HepG2 (cell line): Measurements from ENCODE around the gene NYNRIN. TPM values are rescaled to one million over a fixed set of nuclear protein-coding genes. Genes with fewer than 3 reads are reported as not detected.

Experiments used
- ATF5 ChIP-seq: sonication (generic); formaldehyde crosslinking; IDR thresholded peaks from 2 replicates; pipeline ENCODE4 v1.4.0; 2020; ENCODE audit warnings: mild to moderate bottlenecking, low read depth, missing genetic modification reagents
- CBX1 ChIP-seq: IDR thresholded peaks from one replicate; pipeline ENCODE4 v1.6.1; 2016; ENCODE audit warnings: antibody characterized with exemption, low read depth
- CENPT ChIP-seq: sonication (generic); formaldehyde crosslinking; IDR thresholded peaks from 2 replicates; pipeline ENCODE4 v1.8.0; 2022; ENCODE audit warnings: low read depth, mild to moderate bottlenecking, moderate library complexity, missing genetic modification reagents
- GPN1 ChIP-seq: sonication (generic); formaldehyde crosslinking; IDR thresholded peaks from 2 replicates; pipeline ENCODE4 v1.5.1; 2020; ENCODE audit warnings: missing genetic modification reagents, borderline replicate concordance
- HMGXB4 ChIP-seq, 2 experiments: sonication (generic) in 1 of 2; formaldehyde crosslinking in 1 of 2; IDR thresholded peaks; 2 replicates each; pipeline versions ENCODE4 v1.4.0 to v1.6.1; 2018 to 2020; ENCODE audit warnings: missing genetic modification reagents in 2 of 2, borderline replicate concordance in 1 of 2, low read depth in 1 of 2, mild to moderate bottlenecking in 1 of 2, missing biosample characterization in 1 of 2
- JUND ChIP-seq: sonication (generic); formaldehyde crosslinking; IDR thresholded peaks from 2 replicates; pipeline ENCODE4 v1.8.0; 2022; ENCODE audit warnings: mild to moderate bottlenecking, missing genetic modification reagents
- PCBP1 ChIP-seq: fragments of 200-400 bp; formaldehyde crosslinking; IDR thresholded peaks from 2 replicates; pipeline ENCODE4 v1.6.1; 2017; ENCODE audit warnings: mild to moderate bottlenecking, low read depth, low read length, borderline replicate concordance
- PRDM10 ChIP-seq: sonication (generic); formaldehyde crosslinking; IDR thresholded peaks from 2 replicates; pipeline ENCODE4 v1.4.0; 2020; ENCODE audit warnings: low read depth, missing genetic modification reagents
- RNF219 ChIP-seq: sonication (generic); formaldehyde crosslinking; IDR thresholded peaks from 2 replicates; pipeline ENCODE4 v1.5.0; 2020; ENCODE audit warnings: mild to moderate bottlenecking, missing genetic modification reagents
- TARDBP ChIP-seq: sonication (generic); formaldehyde crosslinking; IDR thresholded peaks from 2 replicates; pipeline ENCODE4 v1.8.0; 2022; ENCODE audit warnings: mild to moderate bottlenecking, missing genetic modification reagents
- UBTF ChIP-seq: sonication (generic); formaldehyde crosslinking; IDR thresholded peaks from 2 replicates; pipeline ENCODE4 v1.4.0; 2020; ENCODE audit warnings: mild to moderate bottlenecking, missing genetic modification reagents
- ZFYVE20 ChIP-seq: sonication (generic); formaldehyde crosslinking; IDR thresholded peaks from 2 replicates; pipeline ENCODE4 v1.8.0; 2023; ENCODE audit warnings: low read depth, mild to moderate bottlenecking, moderate library complexity, missing genetic modification reagents, borderline replicate concordance
- ZNF224 ChIP-seq: sonication (generic); formaldehyde crosslinking; IDR thresholded peaks from 2 replicates; pipeline ENCODE4 v1.5.0; 2020; ENCODE audit warnings: mild to moderate bottlenecking, missing genetic modification reagents
- ZNF510 ChIP-seq: sonication (generic); formaldehyde crosslinking; IDR thresholded peaks from 2 replicates; pipeline ENCODE4 v1.4.0; 2020; ENCODE audit warnings: low read depth, mild to moderate bottlenecking, missing genetic modification reagents
- ZNF556 ChIP-seq: sonication (generic); formaldehyde crosslinking; IDR thresholded peaks from 2 replicates; pipeline ENCODE4 v1.4.0; 2020; ENCODE audit warnings: mild to moderate bottlenecking, missing genetic modification reagents, borderline replicate concordance
- ZNF883 ChIP-seq: sonication (generic); formaldehyde crosslinking; IDR thresholded peaks from 2 replicates; pipeline ENCODE4 v1.5.1; 2020; ENCODE audit warnings: mild to moderate bottlenecking, missing genetic modification reagents; ENCODE audit errors: not compliant biosample characterization
- polyA plus RNA-seq, 8 experiments: library from polyadenylated mRNA; depleted of rRNA in 3 of 8; stranded (reverse) in 7 of 8; unstranded in 1 of 8; fragments of >200 nt; fragmentation: Illumina TruSeq in 4 of 8; extraction: Trizol in 4 of 8; gene quantifications; 2 replicates each; pipeline versions ENCODE4 v1.2.1 to v1.2.3, GENCODE V29; 2011 to 2016; ENCODE audit warnings: low read depth in 4 of 8, missing spikeins in 1 of 8, mixed read lengths in 1 of 8; ENCODE audit not compliant: insufficient read depth in 1 of 8
- total RNA-seq, 5 experiments: library from RNA; depleted of rRNA; stranded (reverse); fragments of >200 nt; fragmentation: Illumina TruSeq; extraction: Trizol; gene quantifications; 2 replicates each; pipeline ENCODE4 v1.2.3, GENCODE V29; 2016; ENCODE audit warnings: low read depth in 1 of 5

Gene NYNRIN
- total and polyA plus RNA-seq, 2 of the 13 experiments (the other 11 are each of a cell fraction or from before 2014, with no cell fraction given) = 0.63 to 1.1 TPM

- TF ChIP-seq CBX1 (peak; percentile 80), PRDM10 (CRISPR knock-in tag) (peak; percentile 52; the same call in 1 of the 2 replicates), GPN1 (no peak), ZNF510 (peak; percentile 89), ZNF224 (CRISPR knock-in tag) (no peak), PCBP1 (0 out of 2 replicates have a peak, but pooled peaks have one; percentile 71), CENPT (no peak), ATF5 (CRISPR knock-in tag) (no peak), JUND (CRISPR knock-in tag) (no peak), RNF219 (CRISPR knock-in tag) (0 out of 2 replicates have a peak, but pooled peaks have one; percentile 19), ZNF556 (peak; percentile 99), TARDBP (CRISPR knock-in tag) (peak; percentile 91), ZFYVE20 (CRISPR knock-in tag) (no peak), ZNF883 (CRISPR knock-in tag) (peak; percentile 69), HMGXB4 (CRISPR knock-in tag; IDR thresholded peaks at IDR 0.05; ENCODE audit: borderline replicate concordance in 1 of 2, low read depth in 1 of 2) (peak; percentile 99), UBTF (peak; percentile 92)
Observed at GRCh38 chr14:24365600-24366412, 33.0 kb upstream of the NYNRIN start (continued).
